SK-N-SH (cell line): Measurements from ENCODE around the gene ITGA6. TPM values are rescaled to one million over a fixed set of nuclear protein-coding genes. Genes with fewer than 3 reads are reported as not detected.
"Not testable (repeated sequence)": the region's sequence is repeated elsewhere in the genome, so short reads cannot be mapped to it uniquely, and the experiment has no call there.

ENCODE experiments used
- CTCF ChIA-PET: fragments of 300-600, 350-600 bp; formaldehyde crosslinking; extraction: SDS; loops from one replicate; lab custom pipeline; 2021; lab: Yijun Ruan, JAX
- POLR2A ChIA-PET: fragments of 350-600 bp; sonication (Branson Sonifier 250); formaldehyde crosslinking; extraction: SDS; loops from one replicate; lab custom pipeline; 2020; ENCODE audit warnings: antibody characterized with exemption, inconsistent platforms; lab: Yijun Ruan, JAX
- DNase-seq: peaks from one replicate; pipeline ENCODE4 v3.0.0; 2012
- H2AFZ ChIP-seq: fragments of 200-600 bp; sonication (generic); 2 replicates; pipeline ENCODE4 v1.8.1; 2016; ENCODE audit warnings: antibody characterized with exemption, mild to moderate bottlenecking, low read depth
- H3F3A ChIP-seq: fragments of 200-600 bp; sonication (generic); replicated peaks from 2 replicates; pipeline ENCODE3; 2016; ENCODE audit warnings: antibody characterized with exemption, mild to moderate bottlenecking; ENCODE audit not compliant: insufficient read depth
- H3K27ac ChIP-seq, 2 experiments: fragments of 200-500 bp in 1 of 2; fragments of 200-600 bp in 1 of 2; sonication (Bioruptor generic) in 1 of 2; sonication (generic), shearing (Covaris generic) in 1 of 2; 2 replicates each; pipeline versions ENCODE4 v1.5.1 to v1.6.1; 2014 to 2016; ENCODE audit warnings: low read depth in 2 of 2, inconsistent platforms in 1 of 2, low read length in 1 of 2, mild to moderate bottlenecking in 1 of 2, mixed read lengths in 1 of 2
- H3K27me3 ChIP-seq: fragments of 200-600 bp; sonication (generic), shearing (Covaris generic); 2 replicates; pipeline ENCODE4 v1.6.1; 2016; ENCODE audit warnings: mixed run types; ENCODE audit not compliant: insufficient read depth
- H3K36me3 ChIP-seq, 2 experiments: fragments of 200-500 bp in 1 of 2; fragments of 200-600 bp in 1 of 2; sonication (Bioruptor generic) in 1 of 2; sonication (generic) in 1 of 2; replicated peaks in 1 of 2; 2 replicates each; pipeline versions ENCODE3 to v1.5.1; 2014 to 2016; ENCODE audit warnings: low read length in 1 of 2, mild to moderate bottlenecking in 1 of 2; ENCODE audit not compliant: insufficient read depth in 2 of 2, control insufficient read depth in 1 of 2
- H3K4me1 ChIP-seq, 2 experiments: fragments of 200-500 bp in 1 of 2; fragments of 200-600 bp in 1 of 2; sonication (Bioruptor generic) in 1 of 2; sonication (generic), shearing (Covaris generic) in 1 of 2; 2 replicates each; pipeline versions ENCODE4 v1.5.1 to v1.6.1; 2014 to 2016; ENCODE audit warnings: low read depth in 1 of 2, low read length in 1 of 2, mixed run types in 1 of 2; ENCODE audit not compliant: insufficient read depth in 2 of 2, control insufficient read depth in 1 of 2
- H3K4me2 ChIP-seq: fragments of 200-600 bp; sonication (generic), shearing (Covaris generic); 2 replicates; pipeline ENCODE4 v1.6.1; 2017; ENCODE audit warnings: mixed run types
- H3K4me3 ChIP-seq, 2 experiments: fragments of 200-500 bp in 1 of 2; fragments of 200-600 bp in 1 of 2; sonication (Bioruptor generic) in 1 of 2; sonication (generic), shearing (Covaris generic) in 1 of 2; 2 replicates each; pipeline versions ENCODE4 v1.5.1 to v1.8.1; 2014 to 2016; ENCODE audit warnings: low read depth in 2 of 2, inconsistent platforms in 1 of 2, low read length in 1 of 2, mild to moderate bottlenecking in 1 of 2, mixed read lengths in 1 of 2, moderate library complexity in 1 of 2
- H3K79me2 ChIP-seq: fragments of 200-600 bp; sonication (generic); 2 replicates; pipeline ENCODE4 v1.8.1; 2017; ENCODE audit warnings: mild to moderate bottlenecking; ENCODE audit not compliant: insufficient read depth
- H3K9ac ChIP-seq: fragments of 200-600 bp; sonication (generic); 2 replicates; pipeline ENCODE4 v1.6.1; 2017; ENCODE audit warnings: mixed run types
- H3K9me2 ChIP-seq: fragments of 200-600 bp; sonication (generic); 2 replicates; pipeline ENCODE4 v1.6.1; 2017; ENCODE audit warnings: mixed run types
- H3K9me3 ChIP-seq: fragments of 200-600 bp; sonication (generic); 2 replicates; pipeline ENCODE4 v1.6.1; 2017; ENCODE audit warnings: mixed run types, mild to moderate bottlenecking, moderate library complexity
- H4K20me1 ChIP-seq: fragments of 200-600 bp; sonication (generic); 2 replicates; pipeline ENCODE4 v1.6.1; 2017; ENCODE audit warnings: mild to moderate bottlenecking, mixed run types; ENCODE audit not compliant: insufficient read depth
- CHD2 ChIP-seq: fragments of 150-350 bp; IDR thresholded peaks from 2 replicates; pipeline ENCODE4 v1.6.1; 2018; ENCODE audit warnings: low read length; ENCODE audit not compliant: partially characterized antibody
- EZH2phosphoT487 ChIP-seq: fragments of 200-600 bp; sonication (generic); IDR thresholded peaks from 2 replicates; pipeline ENCODE4 v1.6.1; 2017; ENCODE audit warnings: low read depth, mixed run types, mild to moderate bottlenecking, antibody characterized with exemption, moderate library complexity, borderline replicate concordance
- JUND ChIP-seq: IDR thresholded peaks from 2 replicates; pipeline ENCODE4 v1.4.0; 2012
- NFIC ChIP-seq: IDR thresholded peaks from 2 replicates; pipeline ENCODE4 v1.4.0; 2012; ENCODE audit warnings: borderline replicate concordance
- ZBTB33 ChIP-seq: IDR thresholded peaks from 2 replicates; pipeline ENCODE4 v1.4.0; 2012; ENCODE audit warnings: low read depth, borderline replicate concordance
- WGBS: methylation state at CpG from one replicate; pipeline ENCODE4 v1.1.6; 2017; ENCODE audit warnings: low lambda C conversion rate; 5-methylcytosine and 5-hydroxymethylcytosine counted together
- polyA plus RNA-seq, 3 experiments: library from polyadenylated mRNA; depleted of rRNA; stranded (reverse); fragments of >200 nt; gene quantifications; 2 replicates each; pipeline ENCODE4 v1.2.3, GENCODE V29; 2012

The ITGA6 gene
- polyA plus RNA-seq, 1 of the 3 experiments (the other 2 are of a cell fraction): 26.0 TPM

DNA sequence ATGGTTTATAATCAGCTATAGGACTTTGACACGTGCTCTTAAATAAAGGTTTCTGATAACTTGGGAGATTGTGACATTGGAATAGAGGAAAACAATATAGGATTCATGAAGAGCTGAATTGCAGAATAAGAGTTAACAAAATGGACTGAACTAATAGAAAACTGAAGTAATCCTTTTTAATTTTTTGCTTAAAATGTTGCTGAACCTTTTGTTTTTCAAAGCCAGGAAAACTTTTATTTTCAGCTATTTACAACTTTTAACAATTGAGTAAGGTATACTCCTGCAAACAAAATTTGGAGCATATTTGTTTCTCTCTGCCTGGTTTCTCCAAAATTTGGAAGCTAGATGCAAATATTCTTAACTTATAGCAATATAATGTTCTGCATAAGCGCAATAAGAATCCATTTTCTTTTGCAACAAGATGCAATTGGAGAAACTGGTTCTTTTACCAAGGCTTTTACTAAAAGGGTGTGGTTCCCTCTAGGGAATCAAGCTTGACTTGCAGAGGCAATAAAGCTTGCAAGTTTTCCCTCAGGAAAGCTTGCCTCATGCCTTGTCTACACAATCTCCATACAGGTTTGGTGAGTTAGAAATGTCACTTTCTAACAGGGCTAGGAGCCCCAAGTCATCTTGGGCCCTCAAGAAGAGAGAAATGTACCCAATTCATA, 118.2 kb downstream of the ITGA6 start:
- H3K4me2 ChIP-seq: no peak overlapping the region
- POLR2A ChIA-PET: no interaction called here
- no peaks in the 10 kb centered on the region for H3K27me3 ChIP-seq
- no peaks in the 10 kb centered on the region for H3K79me2 ChIP-seq
- no peaks in the 10 kb centered on the region for H3K36me3 ChIP-seq
- no peak overlapping the region for H3K4me3 ChIP-seq
- no peak overlapping the region for H2AFZ ChIP-seq
- peaks cover 8% of the 10 kb centered on the region; the same call in 1 of the 2 replicates for H3K9me3 ChIP-seq
- no peaks in the 10 kb centered on the region for H3K4me1 ChIP-seq
- no peak overlapping the region for H3K27ac ChIP-seq
- no peak for TF ChIP-seq ZBTB33
- TF ChIP-seq, all 33 proteins: peak for 0
- H4K20me1 ChIP-seq: no peaks in the 10 kb centered on the region
- H3K9me2 ChIP-seq: no peaks in the 10 kb centered on the region
- H3F3A ChIP-seq: no peaks in the 10 kb centered on the region
- WGBS: 50% methylated on average over 2 of the region's 2 CpGs
- H3K9ac ChIP-seq: no peak overlapping the region
- no peak for DNase-seq
- CTCF ChIA-PET: no interaction called here

GRCh38 chr2:172549131-172549530, 121.7 kb downstream of the ITGA6 start:
- Histone ChIP-seq H3K4me2 (no peak overlapping the region), H2AFZ (no peak overlapping the region), H3K4me1 (peaks cover 0 to 4% of the 10 kb centered on the region in 2 experiments; a peak in 1 of 4 replicates), H3F3A (no peaks in the 10 kb centered on the region), H3K9me2 (no peaks in the 10 kb centered on the region), H3K4me3 (no peak overlapping the region)
- DNase-seq: no peak
- TF ChIP-seq CHD2: no peak
- TF ChIP-seq JUND: no peak
- TF ChIP-seq ZBTB33: no peak
- TF ChIP-seq EZH2phosphoT487: no peak
- TF ChIP-seq NFIC: no peak
- TF ChIP-seq, all 33 proteins: peak for 0
- Histone ChIP-seq H3K36me3 (no peaks in the 10 kb centered on the region), H3K79me2 (no peaks in the 10 kb centered on the region), H3K9me3 (peaks cover 8% of the 10 kb centered on the region; the same call in 1 of the 2 replicates), H4K20me1 (no peaks in the 10 kb centered on the region), H3K27ac (no peak overlapping the region), H3K9ac (no peak overlapping the region), H3K27me3 (no peaks in the 10 kb centered on the region)
- ChIA-PET POLR2A (no interaction called here), CTCF (no interaction called here)
- 83% methylated on average over 1 of the region's 1 CpG for WGBS

DNA sequence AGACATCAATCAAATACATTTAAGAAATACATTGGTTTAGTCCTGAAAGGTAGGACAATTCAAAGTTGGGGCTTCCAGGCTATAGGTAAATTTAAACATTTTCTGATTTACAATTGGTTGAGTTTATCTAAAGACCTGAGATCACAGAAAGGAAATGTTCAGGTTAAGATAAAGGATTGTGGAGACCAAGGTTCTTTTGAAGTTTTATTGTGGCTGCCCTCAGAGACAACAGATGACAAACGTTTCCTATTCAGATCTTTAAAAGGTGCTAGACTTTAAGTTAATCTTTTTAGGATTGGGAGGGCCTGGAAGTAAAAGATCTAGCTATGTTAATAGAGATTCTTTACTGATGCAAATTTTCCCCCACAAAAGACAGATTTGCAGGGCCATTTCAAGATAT, 122.4 kb downstream of the ITGA6 start:
- H3K9me2 ChIP-seq, CTCF ChIA-PET, H3K9me3 ChIP-seq, H3K27ac ChIP-seq, H3K4me3 ChIP-seq, H3K36me3 ChIP-seq, DNase-seq, H3K4me2 ChIP-seq, H3K9ac ChIP-seq, H3K27me3 ChIP-seq, POLR2A ChIA-PET, H3K4me1 ChIP-seq, H3K79me2 ChIP-seq, H2AFZ ChIP-seq, H4K20me1 ChIP-seq, H3F3A ChIP-seq: not testable (repeated sequence)
- WGBS: 58% methylated on average over 1 of the region's 1 CpG
